ENCODE results near the gene BAIAP2L2.

The BAIAP2L2 gene

DNA sequence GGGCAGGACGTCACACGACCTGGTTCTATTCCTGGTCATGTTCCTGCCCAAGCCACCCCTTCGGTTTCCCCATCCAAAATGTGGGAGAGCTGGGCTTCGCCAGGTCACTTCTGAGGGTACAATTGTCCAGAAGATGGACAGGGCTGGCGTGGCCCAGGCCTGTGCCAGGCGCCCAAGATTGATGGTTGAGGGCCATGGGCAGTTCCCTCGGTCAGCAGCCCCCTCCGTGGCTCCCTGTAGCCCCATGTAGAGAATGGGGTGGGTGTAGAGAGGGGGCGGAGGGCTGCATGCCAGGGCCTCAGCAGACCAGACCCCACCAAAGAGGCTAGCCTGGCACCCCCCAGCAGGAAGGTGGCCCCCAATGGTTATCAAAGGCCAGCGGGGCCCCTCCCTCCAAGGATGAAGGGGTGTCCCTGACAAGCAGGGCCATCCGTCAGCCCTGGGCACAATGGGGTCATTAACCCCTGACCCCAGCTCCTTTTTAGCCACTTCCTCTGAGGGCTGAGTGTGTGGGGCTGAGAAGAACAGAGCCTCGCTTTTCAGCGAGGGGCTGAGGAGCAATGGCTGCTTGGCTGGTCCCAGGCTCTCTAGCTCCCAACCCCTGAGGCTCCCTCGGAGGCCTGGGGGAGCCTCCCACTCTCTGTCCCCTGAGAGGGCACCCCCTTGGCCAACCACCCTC is 64.3 kb downstream of the BAIAP2L2 start:
- H3K27me3 ChIP-seq (ENCODE audit: insufficient read depth, poor library complexity, severe bottlenecking) = no peaks in the 10 kb centered on the region
- H3K4me3 ChIP-seq (replicated peaks; ENCODE audit: insufficient read depth, low read length) = no peak overlapping the region
- TF ChIP-seq GABPA (IDR thresholded peaks at IDR 0.05; ENCODE audit: low read depth) (no peak), SPI1 (IDR thresholded peaks at IDR 0.05; ENCODE audit: borderline replicate concordance, low read depth) (no peak), POLR2AphosphoS5 (IDR thresholded peaks at IDR 0.05; ENCODE audit: low read depth) (no peak)
- TF ChIP-seq, protein P1, sequence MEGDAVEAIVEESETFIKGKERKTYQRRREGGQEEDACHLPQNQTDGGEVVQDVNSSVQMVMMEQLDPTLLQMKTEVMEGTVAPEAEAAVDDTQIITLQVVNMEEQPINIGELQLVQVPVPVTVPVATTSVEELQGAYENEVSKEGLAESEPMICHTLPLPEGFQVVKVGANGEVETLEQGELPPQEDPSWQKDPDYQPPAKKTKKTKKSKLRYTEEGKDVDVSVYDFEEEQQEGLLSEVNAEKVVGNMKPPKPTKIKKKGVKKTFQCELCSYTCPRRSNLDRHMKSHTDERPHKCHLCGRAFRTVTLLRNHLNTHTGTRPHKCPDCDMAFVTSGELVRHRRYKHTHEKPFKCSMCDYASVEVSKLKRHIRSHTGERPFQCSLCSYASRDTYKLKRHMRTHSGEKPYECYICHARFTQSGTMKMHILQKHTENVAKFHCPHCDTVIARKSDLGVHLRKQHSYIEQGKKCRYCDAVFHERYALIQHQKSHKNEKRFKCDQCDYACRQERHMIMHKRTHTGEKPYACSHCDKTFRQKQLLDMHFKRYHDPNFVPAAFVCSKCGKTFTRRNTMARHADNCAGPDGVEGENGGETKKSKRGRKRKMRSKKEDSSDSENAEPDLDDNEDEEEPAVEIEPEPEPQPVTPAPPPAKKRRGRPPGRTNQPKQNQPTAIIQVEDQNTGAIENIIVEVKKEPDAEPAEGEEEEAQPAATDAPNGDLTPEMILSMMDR (IDR thresholded peaks at IDR 0.05; ENCODE audit: insufficient read depth, low read length) = no peak
- TF ChIP-seq, protein P2, sequence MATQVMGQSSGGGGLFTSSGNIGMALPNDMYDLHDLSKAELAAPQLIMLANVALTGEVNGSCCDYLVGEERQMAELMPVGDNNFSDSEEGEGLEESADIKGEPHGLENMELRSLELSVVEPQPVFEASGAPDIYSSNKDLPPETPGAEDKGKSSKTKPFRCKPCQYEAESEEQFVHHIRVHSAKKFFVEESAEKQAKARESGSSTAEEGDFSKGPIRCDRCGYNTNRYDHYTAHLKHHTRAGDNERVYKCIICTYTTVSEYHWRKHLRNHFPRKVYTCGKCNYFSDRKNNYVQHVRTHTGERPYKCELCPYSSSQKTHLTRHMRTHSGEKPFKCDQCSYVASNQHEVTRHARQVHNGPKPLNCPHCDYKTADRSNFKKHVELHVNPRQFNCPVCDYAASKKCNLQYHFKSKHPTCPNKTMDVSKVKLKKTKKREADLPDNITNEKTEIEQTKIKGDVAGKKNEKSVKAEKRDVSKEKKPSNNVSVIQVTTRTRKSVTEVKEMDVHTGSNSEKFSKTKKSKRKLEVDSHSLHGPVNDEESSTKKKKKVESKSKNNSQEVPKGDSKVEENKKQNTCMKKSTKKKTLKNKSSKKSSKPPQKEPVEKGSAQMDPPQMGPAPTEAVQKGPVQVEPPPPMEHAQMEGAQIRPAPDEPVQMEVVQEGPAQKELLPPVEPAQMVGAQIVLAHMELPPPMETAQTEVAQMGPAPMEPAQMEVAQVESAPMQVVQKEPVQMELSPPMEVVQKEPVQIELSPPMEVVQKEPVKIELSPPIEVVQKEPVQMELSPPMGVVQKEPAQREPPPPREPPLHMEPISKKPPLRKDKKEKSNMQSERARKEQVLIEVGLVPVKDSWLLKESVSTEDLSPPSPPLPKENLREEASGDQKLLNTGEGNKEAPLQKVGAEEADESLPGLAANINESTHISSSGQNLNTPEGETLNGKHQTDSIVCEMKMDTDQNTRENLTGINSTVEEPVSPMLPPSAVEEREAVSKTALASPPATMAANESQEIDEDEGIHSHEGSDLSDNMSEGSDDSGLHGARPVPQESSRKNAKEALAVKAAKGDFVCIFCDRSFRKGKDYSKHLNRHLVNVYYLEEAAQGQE (IDR thresholded peaks at IDR 0.05; ENCODE audit: insufficient replicate concordance, low read depth) = no peak
- DNase-seq (ENCODE audit: low read depth in 1 of 2, low spot score in 1 of 2) = no peak
- no peak overlapping the region for H3K27ac ChIP-seq (replicated peaks)

GRCh38 chr22:38043151-38044039 is 67.1 kb downstream of the BAIAP2L2 start:
- DNase-seq (ENCODE audit: low read depth in 1 of 2, low spot score in 1 of 2) = no peak
- TF ChIP-seq SPI1 (IDR thresholded peaks at IDR 0.05; ENCODE audit: borderline replicate concordance, low read depth) (no peak), POLR2AphosphoS5 (IDR thresholded peaks at IDR 0.05; ENCODE audit: low read depth) (no peak), GABPA (IDR thresholded peaks at IDR 0.05; ENCODE audit: low read depth) (no peak)
- TF ChIP-seq, protein P1 (IDR thresholded peaks at IDR 0.05; ENCODE audit: insufficient read depth, low read length) = no peak
- TF ChIP-seq, protein P2 (IDR thresholded peaks at IDR 0.05; ENCODE audit: insufficient replicate concordance, low read depth) = no peak

DNA sequence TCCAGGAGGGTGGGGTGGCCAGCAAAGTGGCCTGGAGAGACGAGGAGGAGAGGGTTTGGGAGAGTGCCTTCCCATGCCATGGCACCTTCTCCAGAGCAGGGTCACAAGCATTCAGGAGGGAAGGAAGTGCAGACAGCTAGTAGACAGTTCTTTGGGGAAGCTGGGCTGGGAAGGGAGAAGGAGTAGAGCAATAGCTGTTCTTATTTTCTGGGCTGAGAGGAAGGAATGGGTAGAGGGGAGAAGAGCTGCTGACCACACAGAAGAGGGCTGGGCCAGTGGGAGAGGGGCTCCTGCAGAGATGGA is 68.0 kb downstream of the BAIAP2L2 start:
- peak in 1 of 2 experiments; percentile 20 for DNase-seq (ENCODE audit: low read depth in 1 of 2, low spot score in 1 of 2)
- no peak overlapping the region for H3K4me3 ChIP-seq (replicated peaks; ENCODE audit: insufficient read depth, low read length)
- TF ChIP-seq, protein P1 (IDR thresholded peaks at IDR 0.05; ENCODE audit: insufficient read depth, low read length) = no peak
- TF ChIP-seq SPI1 (IDR thresholded peaks at IDR 0.05; ENCODE audit: borderline replicate concordance, low read depth) (peak; percentile 57; the same call in 1 of the 2 replicates), POLR2AphosphoS5 (IDR thresholded peaks at IDR 0.05; ENCODE audit: low read depth) (no peak), GABPA (IDR thresholded peaks at IDR 0.05; ENCODE audit: low read depth) (no peak)
- TF ChIP-seq, protein P2 (IDR thresholded peaks at IDR 0.05; ENCODE audit: insufficient replicate concordance, low read depth) = no peak
- peak overlapping the region; percentile 18; the same call in 1 of the 2 replicates for H3K27ac ChIP-seq (replicated peaks)
- H3K27me3 ChIP-seq (ENCODE audit: insufficient read depth, poor library complexity, severe bottlenecking) = no peaks in the 10 kb centered on the region

More at GRCh38 chr22:38043151-38044039, 67.1 kb downstream of the BAIAP2L2 start:
- H3K27me3 ChIP-seq (ENCODE audit: insufficient read depth, poor library complexity, severe bottlenecking) = no peaks in the 10 kb centered on the region
- no peak overlapping the region for H3K4me3 ChIP-seq (replicated peaks; ENCODE audit: insufficient read depth, low read length)
- no peak overlapping the region for H3K27ac ChIP-seq (replicated peaks)

Measured in HL-60 (cell line).